GM21576 (cell line): ENCODE data around the gene NLRP6.
"Not testable (repeated sequence)": the region's sequence is repeated elsewhere in the genome, so short reads cannot be mapped to it uniquely, and the experiment has no call there.

Experiments used
- ATAC-seq: cut with Tn5 transposase; IDR thresholded peaks from one replicate; pipeline ENCODE4 v1.9.1; 2021; ENCODE audit warnings: mild to moderate bottlenecking, moderate library complexity; ENCODE audit not compliant: unreplicated experiment

The NLRP6 gene

GRCh38 chr11:278001-278951 lies at the start of gene NLRP6:
NLRP6 (plus strand) TSS chr11:278407; CDS start chr11:278570, 163 bp downstream.
- no peak for ATAC-seq

DNA sequence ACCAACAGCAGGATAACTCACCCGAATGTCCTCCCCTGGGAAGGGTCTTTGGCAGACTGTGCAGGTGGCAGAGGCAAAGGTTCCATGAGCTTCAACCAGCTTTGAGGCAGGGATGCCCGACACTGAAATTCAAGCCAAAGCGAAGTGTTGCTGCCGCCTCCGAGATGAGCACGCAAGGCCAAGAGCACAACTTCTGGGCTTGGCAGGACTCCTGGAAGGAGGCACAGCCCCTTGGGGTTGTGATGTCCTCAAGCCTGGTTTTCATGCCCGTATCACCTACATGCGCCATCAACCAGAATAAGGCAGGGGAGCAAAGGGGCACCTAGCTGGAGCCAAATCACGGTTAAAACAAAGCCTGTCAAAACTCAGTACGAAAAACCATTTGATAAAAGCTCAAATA lies 47.8 kb upstream of the NLRP6 start:
- no peak for ATAC-seq

- ATAC-seq = no peak
These were observed 45.2 kb upstream of the NLRP6 start for GRCh38 chr11:232783-233565.

- ATAC-seq = no peak
These were observed 43.0 kb upstream of the NLRP6 start for GRCh38 chr11:235180-235579.

GRCh38 chr11:235609-235996 lies 42.6 kb upstream of the NLRP6 start:
- ATAC-seq = no peak

- ATAC-seq = peak; percentile 69
These were observed 42.0 kb upstream of the NLRP6 start, which contains the start of gene SIRT3 for GRCh38 chr11:235997-236773. SIRT3 (minus strand) TSS chr11:236342; CDS start chr11:236328, 14 bp downstream.

GRCh38 chr11:236774-237767 lies 41.1 kb upstream of the NLRP6 start, which contains the start of gene PSMD13:
PSMD13 (plus strand) TSS chr11:236976; CDS start chr11:237050, 74 bp downstream.
- peak; percentile 74 for ATAC-seq

GRCh38 chr11:238346-238745 lies 39.9 kb upstream of the NLRP6 start:
- not testable (repeated sequence) for ATAC-seq

- no peak for ATAC-seq
These were observed 37.9 kb upstream of the NLRP6 start for GRCh38 chr11:240315-240714.

GRCh38 chr11:241634-242033 lies 36.6 kb upstream of the NLRP6 start:
- ATAC-seq = no peak

DNA sequence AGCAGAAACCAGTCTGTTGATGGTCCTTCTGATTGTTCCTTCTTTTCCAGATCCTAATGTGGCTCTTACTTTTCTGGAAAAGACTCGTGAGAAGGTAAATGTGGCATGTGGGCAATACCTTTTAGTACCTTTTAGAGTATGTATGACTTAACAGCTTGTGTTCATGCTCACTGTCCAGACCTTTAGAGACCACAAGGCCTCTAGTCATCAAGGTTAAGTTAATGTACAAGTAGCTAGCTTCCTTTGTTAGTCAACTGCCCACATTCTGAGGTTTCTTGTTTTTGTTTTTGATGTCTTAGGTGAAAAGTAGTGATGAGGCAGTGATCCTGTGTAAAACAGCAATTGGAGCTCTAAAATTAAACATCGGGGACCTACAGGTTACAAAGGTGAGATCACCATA lies 33.8 kb upstream of the NLRP6 start:
- no peak for ATAC-seq

- no peak for ATAC-seq
These were observed 29.1 kb upstream of the NLRP6 start for GRCh38 chr11:249062-249461.

DNA sequence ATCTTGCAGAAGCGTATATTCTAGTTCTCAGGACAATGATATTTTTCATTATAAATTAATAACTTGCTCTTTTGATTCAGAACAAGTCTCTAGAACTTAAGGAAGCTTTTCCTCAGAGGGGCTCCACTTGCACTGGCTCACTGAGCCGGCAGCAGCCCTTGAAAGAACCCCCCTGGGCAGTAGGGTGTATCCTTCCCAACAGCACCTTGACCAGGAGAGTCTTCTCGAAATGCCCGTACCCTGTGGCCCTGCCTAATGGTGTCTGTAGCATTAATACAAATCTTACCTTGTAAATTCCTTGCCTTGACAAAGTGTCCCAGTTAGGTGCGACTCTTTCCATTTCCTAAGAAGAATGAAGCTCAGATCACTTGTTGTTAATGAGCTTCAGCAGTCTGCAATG lies 27.9 kb upstream of the NLRP6 start:
- ATAC-seq = no peak

GRCh38 chr11:250740-251299 lies 27.4 kb upstream of the NLRP6 start:
- no peak for ATAC-seq

- ATAC-seq = no peak
These were observed 26.7 kb upstream of the NLRP6 start for GRCh38 chr11:251550-251949.

DNA sequence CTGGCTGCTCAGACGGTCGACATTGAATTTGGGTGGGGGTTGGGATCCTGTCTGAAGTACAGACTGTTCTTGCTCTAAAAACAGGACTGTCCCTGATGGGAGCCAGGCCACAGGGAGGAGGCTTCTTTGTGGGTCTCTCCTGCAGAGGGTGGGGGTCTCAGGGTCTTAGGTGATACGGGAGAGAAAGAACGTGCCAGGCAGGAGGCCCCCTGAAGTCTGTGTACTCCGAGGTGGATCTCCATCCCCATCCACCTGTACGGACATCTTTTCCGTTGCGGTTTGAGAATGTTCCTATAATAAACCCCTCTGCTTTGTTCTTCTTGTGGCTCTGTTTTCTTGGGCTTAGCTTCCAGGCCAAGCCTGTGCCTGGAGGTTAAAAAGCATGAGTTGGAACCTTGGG lies 25.5 kb upstream of the NLRP6 start:
- ATAC-seq = no peak

DNA sequence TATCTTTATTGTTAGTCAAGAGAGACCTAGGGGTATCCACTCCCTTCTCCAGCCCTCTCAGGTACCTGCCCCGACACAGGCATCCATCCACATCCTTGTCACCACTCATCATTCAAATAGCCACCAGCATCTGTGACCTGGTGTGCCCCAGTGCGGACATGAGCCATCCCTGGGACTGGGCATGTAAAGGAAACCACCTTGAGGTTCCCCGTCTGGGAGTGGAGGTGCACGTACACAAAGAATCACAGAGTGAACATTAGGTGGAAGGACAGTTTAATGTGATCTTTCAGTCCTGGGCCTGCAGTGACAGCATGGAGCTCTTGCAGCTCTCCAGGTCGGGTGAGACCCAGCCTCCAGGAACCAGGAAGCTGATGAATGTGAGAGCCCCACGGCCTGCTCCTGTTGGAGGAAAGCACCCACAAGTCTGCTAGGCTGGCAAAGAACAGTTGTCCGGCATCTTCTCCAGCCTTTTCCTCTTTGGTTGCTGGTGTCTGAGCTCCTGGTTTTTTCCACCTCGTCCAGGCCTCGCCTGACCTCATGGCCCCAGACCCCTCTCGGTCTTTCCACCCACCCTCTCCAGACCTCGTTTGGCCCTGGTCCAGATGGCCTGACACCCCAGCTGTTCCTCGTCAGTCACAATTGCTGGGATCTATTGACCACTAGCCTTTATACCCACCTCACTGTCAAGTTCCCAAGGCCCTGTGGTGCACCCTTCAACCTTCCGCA lies 24.9 kb upstream of the NLRP6 start:
- ATAC-seq = no peak

DNA sequence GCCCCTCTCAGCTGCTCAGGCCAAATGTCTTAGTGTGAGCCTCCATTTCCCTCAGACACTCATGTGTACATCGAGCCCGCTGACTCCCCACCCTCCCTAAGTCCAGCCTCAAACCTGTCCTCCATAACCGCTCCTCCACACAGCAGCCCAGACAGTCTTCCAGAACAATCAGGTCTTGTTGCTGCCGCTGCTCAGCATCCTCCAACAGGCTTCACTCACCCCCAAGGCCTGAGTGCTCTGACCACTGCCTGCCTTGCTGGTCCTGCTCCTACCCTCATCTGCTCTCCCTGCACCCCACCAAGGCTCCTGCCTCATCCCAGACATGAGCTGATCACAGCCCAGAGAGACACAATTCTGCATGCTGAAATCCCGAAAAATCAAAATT lies 24.3 kb upstream of the NLRP6 start:
- ATAC-seq = no peak

DNA sequence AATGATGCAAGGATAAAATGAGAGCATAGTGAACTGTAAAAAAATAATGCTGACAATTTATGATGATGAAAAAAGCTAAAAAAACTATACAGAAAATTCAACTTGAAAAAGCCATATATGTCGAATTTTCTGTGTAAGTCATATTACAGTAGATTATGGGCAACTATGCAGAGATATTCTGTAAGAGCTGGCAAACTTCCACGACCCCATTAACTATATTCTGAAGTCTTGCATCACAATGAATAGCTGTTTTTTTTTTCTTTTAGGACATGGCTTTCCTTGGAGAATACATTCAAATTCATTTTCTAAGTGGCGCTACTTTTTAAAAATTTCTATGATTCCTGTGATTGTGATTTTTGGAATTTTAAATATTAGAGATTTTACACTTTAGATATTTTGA lies 23.0 kb upstream of the NLRP6 start:
- no peak for ATAC-seq
